22Rv1 (cell line): ENCODE measurements around the gene ARHGAP18.

Source experiments
- CTCF ChIP-seq: fragments of 450-650 bp; IDR thresholded peaks from 2 replicates; pipeline ENCODE4 v1.5.1; 2017; ENCODE audit warnings: mild to moderate bottlenecking
- ZFX ChIP-seq: fragments of 450-650 bp; IDR thresholded peaks from 2 replicates; pipeline ENCODE4 v1.6.1; 2017; ENCODE audit warnings: antibody characterized with exemption, borderline replicate concordance

DNA sequence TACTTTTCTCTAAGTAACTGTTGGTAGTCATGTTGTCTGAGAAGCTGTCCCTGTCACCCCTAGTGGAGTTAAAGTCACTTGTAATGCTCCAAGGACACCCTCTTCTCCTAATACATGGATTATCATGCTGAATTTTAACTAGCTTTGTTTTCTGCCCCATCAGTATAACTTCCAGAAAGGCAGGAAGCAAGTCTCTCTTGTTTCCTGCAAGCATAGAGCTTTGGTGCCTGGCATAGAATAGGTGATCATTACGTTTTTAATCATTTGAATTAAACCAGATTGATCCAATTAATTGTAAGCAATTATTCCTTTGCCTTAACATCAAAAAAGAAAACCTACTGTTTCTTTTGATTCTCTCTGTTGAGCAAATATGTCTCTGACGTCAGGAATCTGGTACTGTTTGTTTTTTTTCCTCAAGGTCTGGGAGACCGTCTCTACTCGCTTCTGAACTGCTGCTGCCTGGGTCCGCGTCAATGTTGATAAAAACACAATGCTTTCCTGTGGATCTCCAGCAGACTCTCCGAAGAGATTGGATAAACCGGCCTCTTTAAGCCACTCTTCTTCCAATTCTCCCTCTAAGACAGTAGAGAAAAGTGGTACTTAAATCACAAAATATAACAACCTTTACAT is 71.8 kb downstream of the ARHGAP18 start:
- no peak for TF ChIP-seq CTCF
- no peak for TF ChIP-seq ZFX
